Measurements from ENCODE around the gene MYCL. TPM values are rescaled to one million over a fixed set of nuclear protein-coding genes. Genes with fewer than 3 reads are reported as not detected.
A peak's percentile ranks its signal among the peaks of the same experiment; 100 is the strongest.
"Not testable (repeated sequence)": the region's sequence is repeated elsewhere in the genome, so short reads cannot be mapped to it uniquely, and the experiment has no call there.

MYCL gene
- total RNA-seq, 1 donor from 2014 or later: 12.5 TPM

GRCh38 chr1:39890880-39891279 is 10.8 kb downstream of the MYCL start:
- DNase-seq (ENCODE audit: low spot score): no peak

- no peak for DNase-seq (ENCODE audit: low spot score)
These were observed 11.4 kb downstream of the MYCL start for GRCh38 chr1:39890273-39890672.

- no peak for DNase-seq (ENCODE audit: low spot score)
These were observed 14.9 kb downstream of the MYCL start for GRCh38 chr1:39886757-39887231.

DNA sequence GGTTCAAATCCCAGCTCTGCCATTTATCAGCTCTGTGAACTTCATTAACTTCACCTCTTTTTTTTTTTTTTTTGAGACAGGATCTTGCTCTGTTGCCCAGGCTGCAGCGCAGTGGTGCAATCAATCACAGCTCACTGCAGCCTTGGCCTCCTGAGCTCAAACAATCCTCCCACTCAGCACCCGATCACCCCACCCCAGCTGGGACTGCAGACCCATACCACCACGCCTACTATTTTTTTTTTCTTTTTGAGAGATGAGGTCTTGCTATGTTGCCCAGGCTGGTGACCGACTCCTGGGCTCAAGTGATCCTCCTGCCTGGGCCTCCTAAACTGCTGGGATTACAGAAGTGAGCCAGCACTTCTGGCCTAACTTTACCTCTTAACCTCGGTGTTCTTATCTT is 16.2 kb downstream of the MYCL start:
- no peak for DNase-seq (ENCODE audit: low spot score)

- no peak for DNase-seq (ENCODE audit: low spot score)
These were observed 19.6 kb downstream of the MYCL start for GRCh38 chr1:39882152-39882551.

GRCh38 chr1:39877980-39878956 is 23.4 kb downstream of the MYCL start:
- no peak for DNase-seq (ENCODE audit: low spot score)

DNA sequence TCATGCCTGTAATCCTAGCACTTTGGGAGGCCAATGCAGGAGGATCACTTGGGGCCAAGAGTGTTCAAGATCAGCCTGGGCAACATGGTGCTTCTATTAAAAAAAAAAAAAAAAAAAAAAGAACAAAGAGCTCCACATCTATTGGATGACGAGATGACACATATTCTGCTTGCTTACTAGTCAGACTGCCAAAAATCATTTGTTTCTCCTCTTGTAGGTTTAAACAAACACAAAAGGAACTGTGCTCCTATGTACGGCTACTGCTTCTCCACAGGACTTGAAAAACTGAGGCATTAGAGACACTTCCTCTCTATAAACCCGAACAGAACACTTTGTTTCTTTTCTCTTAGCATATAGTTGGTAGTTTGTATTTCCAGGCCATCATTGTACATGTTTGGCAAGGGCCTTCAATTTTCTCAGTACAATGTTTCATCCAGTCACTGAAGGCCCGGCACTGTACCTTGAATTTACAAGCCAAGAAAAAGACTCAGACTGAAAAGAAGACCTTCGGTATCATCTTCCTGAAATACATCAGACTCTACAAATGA is 24.4 kb downstream of the MYCL start:
- no peak for DNase-seq (ENCODE audit: low spot score)

DNA sequence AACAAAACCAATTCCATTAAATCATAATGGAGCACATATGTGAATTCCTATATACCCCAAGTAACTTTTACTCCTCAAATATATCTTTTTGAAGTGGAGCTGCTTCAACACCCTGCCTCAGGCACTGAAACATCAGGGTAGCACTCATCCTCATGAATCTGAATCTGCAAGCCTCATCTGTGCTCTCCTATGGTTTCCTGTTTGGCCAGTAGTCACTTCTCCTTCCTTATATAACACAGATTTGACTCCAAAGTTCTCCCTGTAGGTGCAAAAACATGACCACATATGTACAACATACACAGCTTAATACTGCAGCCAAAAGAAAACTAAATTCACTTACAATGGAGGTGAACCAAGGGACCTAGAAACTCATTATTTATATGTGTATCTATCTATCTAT is 25.6 kb downstream of the MYCL start:
- no peak for DNase-seq (ENCODE audit: low spot score)

GRCh38 chr1:39872698-39873097 is 29.0 kb downstream of the MYCL start:
- no peak for DNase-seq (ENCODE audit: low spot score)

DNA sequence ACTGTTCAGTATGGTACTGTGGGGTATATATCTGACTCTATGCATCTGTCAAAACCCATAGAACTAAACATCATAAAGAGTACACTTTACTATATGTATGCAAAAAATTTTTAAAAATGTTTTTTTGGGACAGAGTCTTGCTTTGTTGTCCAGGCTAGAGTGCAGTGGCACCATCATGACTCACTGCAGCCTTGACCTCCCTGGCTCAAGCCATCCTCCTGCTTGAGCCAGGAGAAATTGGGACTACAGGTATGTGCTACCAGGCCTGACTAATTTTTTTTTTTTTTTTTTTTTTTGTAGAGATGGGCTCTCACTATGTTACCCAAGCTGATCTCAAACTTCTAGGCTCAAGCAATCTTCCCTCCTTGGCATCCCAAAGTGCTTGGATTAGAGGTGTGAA is 29.9 kb downstream of the MYCL start:
- DNase-seq (ENCODE audit: low spot score): no peak

DNA sequence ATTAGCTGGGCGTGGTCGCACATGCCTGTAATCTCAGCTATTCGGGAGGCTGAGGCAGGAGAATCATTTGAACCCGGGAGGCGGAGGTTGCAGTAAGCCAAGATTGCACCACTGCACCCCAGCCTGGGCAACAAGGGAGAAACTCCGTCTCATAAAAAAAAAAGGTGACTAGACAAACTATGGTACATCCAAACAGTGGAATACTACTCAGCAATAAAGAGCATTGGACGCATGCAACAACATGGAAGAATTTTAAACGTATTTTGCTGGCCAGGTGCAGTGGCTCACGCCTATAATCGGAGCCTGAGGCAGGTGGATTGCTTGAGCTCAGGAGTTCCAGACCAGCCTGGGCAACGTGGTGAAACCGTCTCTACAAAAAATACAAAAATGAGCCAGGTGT is 30.7 kb downstream of the MYCL start:
- DNase-seq (ENCODE audit: low spot score): not testable (repeated sequence)

- DNase-seq (ENCODE audit: low spot score): not testable (repeated sequence)
These were observed 32.1 kb downstream of the MYCL start for GRCh38 chr1:39869538-39870112.

- DNase-seq (ENCODE audit: low spot score): peak; percentile 51
These were observed 35.0 kb downstream of the MYCL start for GRCh38 chr1:39866767-39867166.

DNA sequence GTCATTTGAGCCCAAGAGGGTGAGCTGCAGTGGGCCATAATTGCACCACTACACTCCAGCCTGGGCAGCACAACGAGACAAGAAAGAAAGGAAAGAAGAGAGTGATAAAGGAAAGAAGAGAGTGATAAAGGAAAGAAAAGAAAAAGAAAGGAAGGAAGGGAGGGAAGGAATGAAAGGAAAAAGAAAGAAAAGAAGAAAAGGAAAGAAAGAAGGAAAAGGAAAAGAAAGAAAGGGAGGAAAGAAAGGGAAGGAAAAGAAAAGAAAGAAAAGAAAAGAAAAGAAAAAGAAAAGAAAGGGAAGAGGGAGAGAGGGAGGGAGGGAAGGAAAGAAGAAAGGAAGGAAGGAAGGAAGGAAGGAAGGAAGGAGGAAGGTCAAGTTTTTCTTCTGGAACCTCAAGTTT is 36.0 kb downstream of the MYCL start:
- no peak for DNase-seq (ENCODE audit: low spot score)

GRCh38 chr1:39863177-39863576 is 38.5 kb downstream of the MYCL start:
- DNase-seq (ENCODE audit: low spot score): no peak

- DNase-seq (ENCODE audit: low spot score): no peak
These were observed 40.7 kb downstream of the MYCL start for GRCh38 chr1:39861003-39861402.

- DNase-seq (ENCODE audit: low spot score): no peak
These were observed 41.6 kb downstream of the MYCL start for GRCh38 chr1:39859859-39860812.

GRCh38 chr1:39858315-39858714 is 43.4 kb downstream of the MYCL start:
- DNase-seq (ENCODE audit: low spot score): no peak

DNA sequence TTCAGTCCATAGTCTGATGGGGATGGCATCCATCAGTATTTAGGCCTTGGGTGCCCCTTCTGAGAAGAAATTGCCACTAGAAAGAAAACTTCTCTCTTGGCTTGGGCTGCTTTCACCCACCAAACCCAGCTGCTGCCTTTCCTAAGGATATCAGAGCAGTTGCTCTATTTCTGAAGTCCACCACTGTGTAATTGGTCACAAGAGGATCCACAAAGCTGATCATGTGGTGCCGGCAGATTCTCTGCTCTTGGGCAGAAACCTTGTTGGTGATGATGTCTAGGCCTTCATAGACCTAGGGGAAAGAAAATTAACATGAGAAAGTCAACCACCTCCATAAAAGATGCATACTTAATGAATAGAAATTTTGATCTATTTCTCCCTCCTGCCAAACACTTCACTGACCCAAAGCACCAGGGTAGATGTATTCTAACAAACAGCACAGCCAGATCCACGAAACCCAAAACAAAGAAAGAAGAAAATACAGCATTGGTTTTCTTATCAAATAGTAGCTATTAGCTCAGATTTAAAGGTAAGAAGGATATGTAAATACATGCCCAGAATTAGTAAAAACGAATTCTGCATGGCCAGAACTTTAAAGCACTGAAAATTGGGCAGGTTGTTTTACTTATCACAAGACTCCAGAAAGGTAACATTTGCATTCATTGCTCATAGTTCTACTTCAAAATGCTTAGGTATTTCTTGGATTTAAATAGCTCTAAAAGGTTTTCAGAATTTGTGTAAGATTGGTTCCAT is 44.4 kb downstream of the MYCL start:
- DNase-seq (ENCODE audit: low spot score): no peak

- no peak for DNase-seq (ENCODE audit: low spot score)
These were observed 47.0 kb downstream of the MYCL start for GRCh38 chr1:39854738-39855137.

DNA sequence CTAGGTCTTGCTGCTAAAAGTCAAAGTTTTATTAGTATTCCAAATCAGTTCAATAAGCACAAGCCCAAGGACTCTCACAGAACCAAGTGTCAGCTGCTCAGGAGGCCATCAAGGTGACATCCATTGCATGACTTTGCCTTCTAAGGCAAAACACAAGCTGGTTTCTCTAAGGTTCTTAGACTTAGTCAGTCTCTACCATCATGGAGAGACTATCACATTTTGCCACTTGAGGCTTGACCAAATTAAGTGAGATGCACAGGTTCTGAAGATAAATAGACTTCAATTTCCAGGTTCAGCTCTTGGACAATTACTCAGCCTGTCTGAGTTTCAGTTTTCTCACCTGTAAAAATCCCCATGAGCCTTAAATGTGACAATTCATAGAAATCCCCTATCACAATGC is 47.4 kb downstream of the MYCL start:
- DNase-seq (ENCODE audit: low spot score): no peak

All from umbilical cord (tissue), 2 donors.